Stimulated activated naive CD4-positive, alpha-beta T cell treated with Interleukin-2 at 50 U/mL for 16 hours (primary cell): ENCODE measurements around the gene PPP4R2.
"Not testable (repeated sequence)": the region's sequence is repeated elsewhere in the genome, so short reads cannot be mapped to it uniquely, and the experiment has no call there.

Experiments
- DNase-seq: peaks from one replicate; lab custom pipeline; 2025; lab: John Stamatoyannopoulos, UW

PPP4R2 gene

GRCh38 chr3:72977060-72977808 is 19.4 kb upstream of the PPP4R2 start:
- no peak for DNase-seq

GRCh38 chr3:72982609-72983366 is 13.8 kb upstream of the PPP4R2 start:
- DNase-seq = no peak

GRCh38 chr3:72985576-72985975 is 11.0 kb upstream of the PPP4R2 start:
- no peak for DNase-seq

- DNase-seq = no peak
Observed at GRCh38 chr3:72990701-72991395, 5.8 kb upstream of the PPP4R2 start.

- DNase-seq = no peak
Observed at GRCh38 chr3:72991522-72991921, 5.1 kb upstream of the PPP4R2 start.

- no peak for DNase-seq
Observed at GRCh38 chr3:72993391-72993790, 3.2 kb upstream of the PPP4R2 start.

GRCh38 chr3:72995337-72995736 is 1.3 kb upstream of the PPP4R2 start:
- DNase-seq = no peak

GRCh38 chr3:72996121-72996472 is 514 bp upstream of the PPP4R2 start:
- DNase-seq = no peak

GRCh38 chr3:72997421-72997961 is 880 bp downstream of the PPP4R2 start:
- DNase-seq = peak; percentile 52

GRCh38 chr3:72998466-72998865 is 1.9 kb downstream of the PPP4R2 start:
- no peak for DNase-seq

- DNase-seq = no peak
Observed at GRCh38 chr3:72999951-73000350, 3.3 kb downstream of the PPP4R2 start.

- DNase-seq = not testable (repeated sequence)
Observed at GRCh38 chr3:73003050-73003449, 6.4 kb downstream of the PPP4R2 start.

GRCh38 chr3:73004316-73004715 is 7.7 kb downstream of the PPP4R2 start:
- DNase-seq = no peak

- no peak for DNase-seq
Observed at GRCh38 chr3:73007992-73008712, 11.5 kb downstream of the PPP4R2 start.

- no peak for DNase-seq
Observed at GRCh38 chr3:73009008-73009407, 12.4 kb downstream of the PPP4R2 start.

- DNase-seq = no peak
Observed at GRCh38 chr3:73009750-73010149, 13.1 kb downstream of the PPP4R2 start.

GRCh38 chr3:73010158-73010557 is 13.5 kb downstream of the PPP4R2 start:
- no peak for DNase-seq

GRCh38 chr3:73018298-73018697 is 21.7 kb downstream of the PPP4R2 start:
- DNase-seq = no peak

GRCh38 chr3:73018790-73019441 is 22.3 kb downstream of the PPP4R2 start:
- DNase-seq = no peak

GRCh38 chr3:73021301-73021835 is 24.8 kb downstream of the PPP4R2 start:
- DNase-seq = no peak

- no peak for DNase-seq
Observed at GRCh38 chr3:73024836-73025235, 28.2 kb downstream of the PPP4R2 start.
